GM12873 (cell line): Measurements from ENCODE around the gene LYAR.

Source experiments
- TF ChIP-seq, protein P1 (sequence below): IDR thresholded peaks from 2 replicates; pipeline ENCODE4 v1.5.1; 2012; ENCODE audit warnings: low read depth, mild to moderate bottlenecking, moderate library complexity, low read length, control low read depth; ENCODE audit not compliant: insufficient read depth; ENCODE audit errors: missing control alignments

Gene LYAR

DNA sequence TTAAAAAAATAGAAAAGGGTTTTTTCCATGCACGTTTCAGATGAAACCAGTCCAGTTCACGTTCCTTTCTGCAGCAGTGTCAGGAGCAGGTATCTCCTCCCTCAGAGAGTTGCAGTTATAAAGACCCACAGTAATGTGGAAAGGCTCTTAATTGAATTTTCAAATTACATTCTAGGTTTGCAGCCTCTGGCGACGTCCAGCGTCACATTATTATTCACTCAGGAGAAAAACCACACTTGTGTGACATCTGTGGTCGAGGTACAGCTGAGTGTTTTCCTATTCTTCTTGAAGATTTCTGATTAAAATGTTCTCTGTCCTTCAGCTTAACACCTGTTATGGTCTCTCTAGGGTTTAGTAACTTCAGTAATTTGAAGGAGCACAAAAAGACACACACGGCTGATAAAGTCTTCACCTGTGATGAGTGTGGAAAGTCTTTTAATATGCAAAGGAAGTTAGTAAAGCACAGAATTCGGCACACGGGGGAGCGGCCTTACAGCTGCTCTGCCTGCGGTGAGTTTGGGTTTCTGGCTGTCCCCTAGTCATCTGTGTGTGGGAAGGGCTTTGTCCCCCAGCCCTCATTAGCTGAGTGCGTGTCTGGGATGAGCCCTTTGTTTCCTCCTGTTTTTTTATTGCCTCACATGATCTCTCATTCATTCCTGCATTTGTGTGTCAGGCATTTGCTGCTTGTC is 25.7 kb upstream of the LYAR start:
- TF ChIP-seq, protein P1, sequence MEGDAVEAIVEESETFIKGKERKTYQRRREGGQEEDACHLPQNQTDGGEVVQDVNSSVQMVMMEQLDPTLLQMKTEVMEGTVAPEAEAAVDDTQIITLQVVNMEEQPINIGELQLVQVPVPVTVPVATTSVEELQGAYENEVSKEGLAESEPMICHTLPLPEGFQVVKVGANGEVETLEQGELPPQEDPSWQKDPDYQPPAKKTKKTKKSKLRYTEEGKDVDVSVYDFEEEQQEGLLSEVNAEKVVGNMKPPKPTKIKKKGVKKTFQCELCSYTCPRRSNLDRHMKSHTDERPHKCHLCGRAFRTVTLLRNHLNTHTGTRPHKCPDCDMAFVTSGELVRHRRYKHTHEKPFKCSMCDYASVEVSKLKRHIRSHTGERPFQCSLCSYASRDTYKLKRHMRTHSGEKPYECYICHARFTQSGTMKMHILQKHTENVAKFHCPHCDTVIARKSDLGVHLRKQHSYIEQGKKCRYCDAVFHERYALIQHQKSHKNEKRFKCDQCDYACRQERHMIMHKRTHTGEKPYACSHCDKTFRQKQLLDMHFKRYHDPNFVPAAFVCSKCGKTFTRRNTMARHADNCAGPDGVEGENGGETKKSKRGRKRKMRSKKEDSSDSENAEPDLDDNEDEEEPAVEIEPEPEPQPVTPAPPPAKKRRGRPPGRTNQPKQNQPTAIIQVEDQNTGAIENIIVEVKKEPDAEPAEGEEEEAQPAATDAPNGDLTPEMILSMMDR: no peak

- TF ChIP-seq, protein P1: no peak
Observed at GRCh38 chr4:4311193-4311592, 21.2 kb upstream of the LYAR start.

DNA sequence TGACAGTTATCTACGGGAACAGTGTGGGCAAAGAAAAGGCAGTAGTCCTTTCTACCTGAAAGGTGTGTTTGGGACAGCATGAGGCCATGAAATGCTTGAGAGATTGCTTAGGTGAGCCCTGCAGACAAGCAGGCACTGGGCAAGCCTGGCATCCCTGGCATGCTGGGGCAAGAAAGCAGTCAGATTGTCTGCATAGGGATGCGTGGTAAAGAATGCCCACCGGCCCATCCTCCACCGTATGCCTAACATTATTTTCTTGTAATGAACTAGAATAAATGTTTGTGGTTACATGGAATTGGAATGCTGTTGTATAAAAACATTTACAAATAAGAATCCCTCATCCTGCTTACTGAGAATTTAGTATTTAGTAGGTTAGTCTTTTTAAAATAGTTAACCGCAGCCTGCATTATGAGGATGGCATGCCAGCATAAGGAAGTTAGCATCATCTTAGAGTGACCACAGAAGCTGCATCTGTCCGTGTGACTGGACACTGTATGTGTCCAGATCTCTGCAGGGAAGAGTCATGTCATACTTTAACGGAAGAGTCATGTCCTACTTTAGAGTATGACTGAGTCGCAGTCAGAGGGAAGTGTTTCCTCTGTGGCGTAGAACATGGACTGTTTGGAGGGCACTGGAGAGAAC is 19.0 kb upstream of the LYAR start:
- TF ChIP-seq, protein P1: no peak

DNA sequence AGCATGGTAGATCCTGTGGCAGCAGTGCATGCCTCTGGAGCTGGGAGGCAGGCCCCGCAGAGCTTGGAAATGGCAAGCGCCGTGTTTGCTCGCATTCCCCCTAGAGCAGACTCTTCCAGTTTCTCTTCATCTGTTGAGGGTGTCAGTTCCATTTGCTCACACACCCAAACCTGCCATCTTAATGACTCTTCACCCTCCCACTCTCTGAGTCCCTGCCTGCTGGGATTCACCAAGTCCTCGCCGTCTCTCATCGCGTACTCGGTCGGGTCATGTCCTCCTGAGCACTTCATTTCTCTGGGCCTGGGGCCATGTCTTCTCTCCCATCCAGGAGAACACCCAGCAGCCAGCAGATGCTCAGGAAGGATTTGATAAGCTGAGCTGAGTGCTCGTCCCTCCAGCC is 17.0 kb upstream of the LYAR start:
- TF ChIP-seq, protein P1: no peak

DNA sequence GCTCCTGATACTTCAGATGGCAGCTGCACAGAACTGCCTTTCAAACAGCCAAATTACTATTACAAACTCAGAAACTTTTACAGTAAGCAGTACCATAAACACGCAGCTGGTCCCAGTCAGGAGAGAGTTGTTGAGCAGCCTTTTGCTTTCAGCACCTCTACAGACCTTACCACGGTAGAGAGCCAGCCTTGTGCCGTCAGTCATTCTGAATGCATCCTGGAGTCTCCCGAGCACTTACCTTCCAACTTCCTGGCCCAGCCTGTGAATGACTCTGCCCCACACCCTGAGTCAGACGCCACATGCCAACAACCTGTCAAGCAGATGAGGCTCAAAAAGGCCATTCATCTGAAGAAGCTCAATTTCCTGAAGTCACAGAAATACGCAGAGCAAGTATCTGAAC is 12.5 kb upstream of the LYAR start:
- TF ChIP-seq, protein P1: no peak

DNA sequence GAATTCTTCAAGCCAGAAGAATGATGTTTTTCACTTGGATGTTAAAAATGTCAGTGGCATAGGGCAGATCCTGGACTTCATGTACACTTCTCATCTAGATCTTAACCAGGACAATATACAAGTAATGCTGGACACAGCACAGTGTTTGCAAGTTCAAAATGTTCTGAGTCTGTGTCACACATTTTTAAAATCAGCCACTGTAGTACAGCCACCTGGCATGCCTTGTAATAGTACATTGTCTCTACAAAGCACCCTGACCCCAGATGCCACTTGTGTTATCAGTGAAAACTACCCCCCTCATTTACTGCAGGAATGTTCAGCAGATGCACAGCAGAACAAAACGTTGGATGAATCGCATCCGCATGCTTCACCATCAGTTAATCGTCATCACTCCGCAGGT is 12.0 kb upstream of the LYAR start:
- TF ChIP-seq, protein P1: no peak

DNA sequence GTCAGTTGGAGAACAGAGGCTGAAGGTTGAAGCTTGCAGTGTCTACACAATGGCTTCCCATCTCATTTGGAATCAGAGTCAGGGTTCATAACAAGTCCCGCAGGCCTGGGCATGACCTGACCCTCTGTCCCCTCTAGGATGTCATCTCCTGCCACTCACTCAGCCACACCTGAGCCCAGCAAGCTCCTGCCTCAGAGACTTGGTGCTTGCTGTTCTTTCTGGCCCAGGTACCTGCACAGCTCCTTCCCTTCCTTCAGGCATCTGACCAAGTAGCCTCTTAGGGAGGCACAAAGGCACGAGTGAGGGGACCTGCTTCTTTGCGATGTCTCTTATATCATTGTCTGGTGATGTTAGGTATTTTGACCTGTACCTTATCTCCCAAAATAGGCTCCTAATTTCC is 9.1 kb upstream of the LYAR start:
- TF ChIP-seq, protein P1: no peak
